Uterus (tissue), 2 donors: Measurements from ENCODE around the gene ZFP69B.

Experiments used
- CTCF ChIP-seq, 4 experiments: fragments of 200-600 bp in 2 of 4; fragments of 450-650 bp in 2 of 4; sonication (generic) in 2 of 4; IDR thresholded peaks; one replicate each; pipeline ENCODE4 v1.5.1; 2016 to 2019; ENCODE audit warnings: antibody characterized with exemption in 4 of 4, mild to moderate bottlenecking in 2 of 4, moderate library complexity in 1 of 4
- POLR2A ChIP-seq, 2 donors: fragments of 450-650 bp; IDR thresholded peaks; one replicate each; pipeline ENCODE4 v1.6.1; 2016; ENCODE audit warnings: antibody characterized with exemption in 2 of 2, mild to moderate bottlenecking in 1 of 2, moderate library complexity in 1 of 2

GRCh38 chr1:40508375-40509341, 58.4 kb downstream of the ZFP69B start, which contains the start of gene EXO5:
- peak; percentile 26 to 36 for TF ChIP-seq POLR2A (IDR thresholded peaks at IDR 0.05)
- TF ChIP-seq CTCF (IDR thresholded peaks at IDR 0.05) = no peak
